Islet precursor cell (in vitro differentiated cells): ENCODE results near the gene AHNAK2.
A peak's percentile ranks its signal among the peaks of the same experiment; 100 is the strongest.

ENCODE experiments used
- DNase-seq: peaks from one replicate; pipeline ENCODE4 v3.0.0-alpha.2; 2018

The AHNAK2 gene

DNA sequence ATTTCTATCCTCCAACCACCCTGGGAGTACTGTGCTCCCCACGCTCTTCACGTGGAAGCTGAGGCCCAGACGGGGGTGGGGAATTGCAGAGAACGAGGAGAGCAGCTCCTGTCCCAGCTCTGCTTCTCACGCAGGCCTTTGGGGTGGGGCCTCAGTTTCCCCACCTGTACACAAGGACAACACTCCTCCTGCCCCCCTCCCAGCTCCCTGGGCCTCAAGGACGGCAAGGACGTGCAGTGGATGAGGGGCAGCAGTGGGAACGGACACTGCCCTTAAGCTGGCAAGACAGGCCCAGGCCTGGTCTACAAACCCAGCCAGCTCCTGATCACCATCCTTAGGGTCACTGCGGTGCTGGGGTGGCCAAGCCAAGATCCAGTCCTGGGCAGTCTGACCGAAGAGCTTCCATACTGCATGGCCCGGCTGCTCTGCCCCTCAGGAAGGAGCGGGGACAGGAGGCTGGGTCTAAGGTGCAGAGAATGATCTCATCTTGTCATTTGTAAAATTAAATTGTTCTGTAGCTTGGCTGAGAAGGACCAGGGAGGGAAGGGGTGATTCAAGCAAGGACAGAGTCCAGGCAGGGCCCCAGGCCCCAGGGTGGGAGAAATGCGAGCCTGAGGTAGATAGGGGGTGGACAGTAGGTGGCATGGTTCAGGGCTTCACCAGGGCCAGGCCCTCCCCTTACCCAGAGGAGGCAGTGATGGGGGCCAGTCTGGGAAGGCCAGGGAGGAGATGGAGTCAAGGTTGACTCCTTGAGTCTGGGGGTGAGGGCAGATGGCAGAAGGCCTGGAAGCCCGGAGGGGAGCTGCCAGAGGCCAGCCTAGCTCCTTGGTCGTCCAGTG lies 6.1 kb upstream of the AHNAK2 start:
- peak; percentile 43 for DNase-seq

DNA sequence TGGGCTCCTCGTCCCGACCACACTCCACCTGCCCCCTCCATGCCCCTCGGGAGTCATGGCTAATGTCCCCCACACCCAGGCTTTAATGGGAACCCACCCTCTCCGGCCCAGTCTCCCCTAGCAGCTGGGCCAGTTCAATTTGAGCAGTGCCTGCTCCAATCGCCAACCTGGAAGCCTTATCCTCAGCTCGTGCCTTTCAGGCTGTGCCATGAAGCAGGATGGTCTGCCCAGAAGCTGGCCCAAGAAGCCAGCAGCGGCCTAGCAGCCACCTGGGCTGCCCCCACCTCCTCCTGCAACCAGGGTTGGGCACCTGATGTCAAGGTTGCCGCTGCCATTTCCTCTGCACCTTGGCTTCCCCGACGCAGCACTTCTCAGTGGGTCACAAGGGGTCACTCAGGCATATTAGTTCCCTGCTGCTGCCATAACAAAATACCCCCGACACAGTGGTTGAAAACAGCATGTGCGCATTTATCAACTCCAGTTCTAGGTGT lies 5.1 kb upstream of the AHNAK2 start:
- peak; percentile 47 for DNase-seq

GRCh38 chr14:104982548-104983230 lies 4.5 kb upstream of the AHNAK2 start:
- DNase-seq: peak; percentile 50

- peak; percentile 51 for DNase-seq
These were observed 3.7 kb upstream of the AHNAK2 start for GRCh38 chr14:104981699-104982541.

DNA sequence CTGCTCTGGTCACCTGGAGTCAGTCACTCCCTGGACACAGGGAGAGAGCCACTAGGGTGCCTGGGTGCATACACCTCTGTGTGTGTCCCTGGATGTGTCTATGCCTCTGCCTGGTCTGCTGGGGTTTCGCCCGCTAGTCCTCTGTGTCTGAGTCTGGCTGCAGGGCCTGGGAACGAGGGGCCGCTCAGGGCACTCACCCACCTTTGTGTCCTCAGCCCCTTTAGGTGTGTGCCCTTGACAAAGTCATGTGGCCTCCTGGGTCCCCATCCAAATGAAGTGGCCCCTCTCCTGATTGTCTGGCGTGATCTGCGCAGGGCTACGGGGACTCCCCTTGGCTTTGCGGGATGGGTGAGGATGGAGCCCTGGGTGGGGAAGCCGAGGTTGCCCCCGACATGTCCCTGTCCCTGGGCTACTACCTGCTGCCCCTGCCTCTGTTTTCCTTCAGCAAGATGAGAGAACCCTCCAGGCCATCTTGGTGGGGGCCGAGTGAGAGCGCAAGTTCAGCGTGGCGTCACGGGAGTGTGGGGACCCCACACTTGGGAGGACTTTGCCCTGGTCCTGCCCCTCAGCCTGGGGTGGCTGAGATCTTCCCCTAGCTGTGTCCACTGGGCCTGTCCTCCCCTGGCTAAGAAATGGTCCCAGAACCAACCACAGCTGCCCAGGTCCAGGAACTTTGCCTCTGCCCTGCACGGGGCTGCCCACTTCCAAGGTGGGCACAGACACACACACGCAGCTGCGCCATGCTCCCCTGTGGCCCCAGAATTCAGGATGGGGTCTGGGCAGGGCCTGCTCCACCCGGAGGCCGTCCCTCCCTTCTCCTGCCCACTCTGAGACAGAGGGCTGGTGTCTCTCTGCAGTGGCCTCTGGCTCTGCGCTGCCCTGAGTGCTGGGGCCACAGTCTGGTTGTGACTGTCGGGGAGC lies 2.7 kb upstream of the AHNAK2 start:
- DNase-seq: peak; percentile 47

- peak; percentile 66 for DNase-seq
These were observed 1.8 kb upstream of the AHNAK2 start for GRCh38 chr14:104979758-104980610.

- peak; percentile 55 for DNase-seq
These were observed 845 bp upstream of the AHNAK2 start for GRCh38 chr14:104978746-104979691.

DNA sequence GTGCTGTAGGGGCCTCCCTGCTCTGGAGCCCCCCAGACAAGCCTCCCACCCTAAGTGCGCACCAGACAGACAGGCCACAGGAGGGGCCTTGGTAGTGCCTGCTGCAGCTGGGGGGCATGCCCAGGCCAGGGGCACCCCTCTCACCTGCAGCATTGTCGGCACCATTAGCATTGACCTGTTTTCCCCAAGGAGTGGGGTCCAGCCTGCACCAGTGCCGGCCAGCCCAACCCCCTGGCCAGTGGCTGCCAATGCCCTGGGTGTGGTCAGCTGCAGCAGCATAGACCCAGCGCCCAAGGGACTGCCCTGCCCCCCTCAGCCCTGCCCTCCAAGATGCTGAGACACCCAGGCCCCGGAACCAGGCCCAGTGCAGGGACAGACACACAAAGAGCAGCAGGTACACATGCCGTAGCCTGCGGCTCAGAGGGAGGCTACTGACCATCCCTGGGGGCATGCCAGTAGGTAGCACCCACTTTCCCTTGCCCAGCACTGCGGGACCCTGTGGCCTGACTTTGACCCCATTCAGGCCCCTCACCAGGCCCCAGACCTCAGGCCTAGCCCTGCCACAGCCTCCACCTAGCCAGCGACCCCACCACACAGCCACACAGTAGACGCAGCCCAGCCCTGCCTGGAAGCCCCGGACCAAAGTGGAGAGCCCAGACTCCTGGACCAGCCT lies 1.0 kb downstream of the AHNAK2 start:
- no peak for DNase-seq

DNA sequence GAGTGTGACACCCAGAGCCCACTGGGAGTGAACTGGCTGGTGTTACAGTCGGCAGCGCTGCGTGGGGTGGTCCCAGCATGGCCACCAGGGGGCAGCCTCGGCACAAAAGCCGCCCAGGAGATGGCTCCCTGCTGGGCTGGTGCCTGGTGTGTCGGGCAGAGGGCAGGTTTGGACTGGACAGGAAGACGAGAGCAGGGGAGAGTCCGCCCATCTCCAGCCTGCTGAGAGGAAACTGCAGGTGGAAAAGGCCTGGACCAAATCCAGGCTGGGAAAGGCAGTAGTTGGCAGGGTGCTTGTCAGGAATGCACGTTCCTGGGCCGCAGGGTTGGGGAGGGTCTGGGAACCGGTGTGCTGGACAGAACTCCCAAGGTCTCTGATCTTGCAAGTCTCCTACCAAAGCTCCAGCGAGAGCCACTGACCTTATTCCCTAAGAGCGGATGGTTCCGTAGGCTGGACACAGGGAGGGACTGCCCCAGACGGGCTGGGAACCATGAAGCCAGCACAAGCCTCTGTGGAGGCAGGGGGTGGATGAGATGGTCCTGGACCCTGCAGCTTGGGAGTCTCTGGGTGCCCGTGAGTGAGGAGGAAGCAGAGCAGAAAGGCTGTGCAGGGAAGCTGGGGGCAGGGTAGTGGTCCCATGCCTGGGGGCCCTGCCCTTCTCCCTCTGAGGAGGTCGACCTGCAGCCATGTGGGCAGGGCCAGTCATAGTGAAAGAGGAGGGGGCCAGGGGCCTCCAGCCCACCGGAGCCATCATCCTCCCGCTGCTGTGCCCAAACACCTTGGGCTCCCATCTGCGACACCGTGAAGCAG lies 1.8 kb downstream of the AHNAK2 start:
- DNase-seq: peak; percentile 95

DNA sequence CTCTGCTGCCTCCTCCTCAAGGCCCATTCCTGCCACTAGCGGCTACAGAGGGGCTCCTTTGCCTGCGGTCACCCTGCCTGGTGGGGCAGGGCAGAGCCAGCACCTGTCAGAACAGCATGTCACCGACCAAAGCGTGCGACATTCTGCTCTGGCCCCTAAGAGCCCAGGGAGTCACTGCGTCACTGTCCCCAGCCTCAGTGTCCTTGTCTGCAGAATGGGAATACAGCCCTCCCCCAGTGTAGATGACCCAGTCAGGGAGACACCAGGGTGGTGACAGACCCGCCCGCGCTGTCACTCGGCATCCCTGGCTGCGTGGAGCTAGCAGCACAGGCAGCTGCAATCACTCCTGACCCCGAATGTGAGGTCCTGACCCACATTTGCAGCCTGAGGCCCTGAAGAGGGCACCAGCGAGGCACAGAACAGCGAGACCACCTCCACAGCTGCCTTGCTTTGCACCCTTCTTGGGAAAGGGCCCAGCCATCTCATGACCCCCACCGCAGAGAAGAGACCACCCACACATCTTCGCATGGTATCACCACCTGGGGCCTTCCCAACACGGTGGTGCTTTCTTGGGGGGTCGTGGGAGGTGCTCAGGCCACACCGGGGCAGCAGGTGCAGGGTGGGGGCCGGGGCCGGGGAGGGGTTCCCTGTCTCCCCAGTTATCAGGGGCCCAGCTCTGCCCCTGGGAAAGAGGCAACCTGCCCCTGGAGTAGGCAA lies 2.5 kb downstream of the AHNAK2 start:
- peak; percentile 70 for DNase-seq

DNA sequence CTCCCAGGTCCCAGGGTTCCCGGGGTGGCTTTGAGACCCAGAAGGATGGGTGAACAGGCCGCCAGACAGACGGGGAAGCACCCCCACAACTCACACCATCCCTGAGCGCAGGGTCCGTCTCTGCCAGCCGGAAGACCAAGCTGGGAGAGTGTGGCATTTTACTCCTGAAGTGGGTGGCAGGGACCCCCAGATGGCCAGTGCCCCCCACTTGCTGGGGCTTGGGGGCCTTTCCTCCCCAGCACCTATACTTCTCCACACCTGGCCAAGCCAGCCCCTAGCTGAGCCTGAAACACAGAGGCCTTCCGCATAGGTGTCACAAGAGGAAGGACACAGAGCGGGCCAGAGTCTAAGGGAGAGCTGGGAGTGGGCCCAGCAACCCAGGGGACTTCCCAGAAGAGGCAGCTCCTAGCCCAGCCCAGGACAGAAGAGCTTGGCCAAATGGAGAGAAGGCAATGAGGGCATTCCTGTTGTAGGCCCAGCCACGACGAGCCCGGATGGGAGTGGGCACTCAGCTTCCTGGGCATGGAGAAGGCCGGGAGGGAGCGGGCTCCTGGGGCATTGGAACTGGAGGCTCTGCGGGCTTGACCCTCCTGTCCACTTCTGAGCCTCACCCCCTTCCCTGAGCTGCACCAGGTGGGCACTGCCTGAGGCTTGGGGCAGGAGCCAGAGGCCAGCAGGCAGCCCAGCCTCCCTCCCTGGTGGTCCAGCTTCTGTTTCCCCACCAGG lies 3.3 kb downstream of the AHNAK2 start:
- DNase-seq: no peak

GRCh38 chr14:104974146-104974541 lies 4.0 kb downstream of the AHNAK2 start:
- no peak for DNase-seq

- no peak for DNase-seq
These were observed 4.6 kb downstream of the AHNAK2 start for GRCh38 chr14:104973385-104974145.

- DNase-seq: peak; percentile 99
These were observed 5.1 kb downstream of the AHNAK2 start for GRCh38 chr14:104973135-104973384.

DNA sequence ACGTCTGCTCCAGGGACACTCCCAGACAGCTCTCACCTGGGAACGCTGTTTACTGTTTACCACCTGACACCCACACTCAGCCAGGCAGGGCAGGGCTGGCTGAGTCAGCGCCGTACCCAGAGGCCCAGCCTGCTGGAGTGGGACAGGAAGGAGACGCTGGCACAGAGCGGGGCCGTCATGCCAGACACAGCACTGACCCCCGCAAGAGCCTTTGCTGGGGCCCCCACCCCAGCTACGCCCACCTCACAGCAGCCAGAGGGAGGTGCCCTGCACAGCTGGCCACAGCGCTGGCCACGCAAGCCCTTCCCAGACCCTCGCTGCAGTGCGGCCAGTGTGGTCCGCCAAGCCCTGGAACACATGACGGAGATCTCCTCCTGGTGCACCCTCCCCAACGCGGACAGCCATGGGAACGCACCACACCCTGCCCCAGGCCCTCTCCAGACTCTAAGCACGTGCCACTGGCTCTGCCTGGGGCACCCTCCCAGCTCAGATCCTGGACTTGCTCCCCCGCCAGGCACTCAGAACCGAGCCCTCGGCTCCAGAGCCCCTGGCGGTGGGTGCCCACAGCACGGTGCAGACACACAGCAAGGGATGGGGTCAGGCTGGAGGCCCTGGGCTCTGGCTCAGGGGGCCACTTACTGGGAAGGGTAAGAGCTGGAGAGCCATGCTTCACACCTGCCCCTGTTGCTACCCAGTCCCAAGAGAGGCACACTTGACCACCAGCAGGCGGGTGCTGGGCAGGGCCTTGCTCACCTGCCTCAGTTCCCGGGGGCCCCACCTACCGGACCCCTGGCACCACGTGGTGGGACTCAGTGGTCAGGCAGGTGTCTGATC lies 5.7 kb downstream of the AHNAK2 start:
- peak; percentile 87 for DNase-seq
